ENCODE data around the gene EMILIN1.

The EMILIN1 gene

GRCh38 chr2:27091746-27092695, 13.6 kb downstream of the EMILIN1 start:
- Histone ChIP-seq H3K27ac (ENCODE audit: low read length) (no peak overlapping the region), H3K36me3 (ENCODE audit: insufficient read depth, low read depth, low read length) (no peaks in the 10 kb centered on the region), H3K4me3 (ENCODE audit: low read length) (no peak overlapping the region), H3K4me1 (ENCODE audit: insufficient read depth, low read length) (peaks cover 3% of the 10 kb centered on the region; the same call in 1 of the 2 replicates), H3K9ac (ENCODE audit: low read depth, low read length) (no peak overlapping the region), H3K9me3 (ENCODE audit: insufficient read depth, low read depth, low read length) (no peaks in the 10 kb centered on the region), H3K27me3 (ENCODE audit: insufficient read depth, low read length) (peaks cover 12% of the 10 kb centered on the region)

- H3K27ac ChIP-seq (ENCODE audit: low read length): no peak overlapping the region
- no peaks in the 10 kb centered on the region for H3K9me3 ChIP-seq (ENCODE audit: insufficient read depth, low read depth, low read length)
- H3K36me3 ChIP-seq (ENCODE audit: insufficient read depth, low read depth, low read length): no peaks in the 10 kb centered on the region
- H3K9ac ChIP-seq (ENCODE audit: low read depth, low read length): no peak overlapping the region
- peaks cover 3% of the 10 kb centered on the region; the same call in 1 of the 2 replicates for H3K27me3 ChIP-seq (ENCODE audit: insufficient read depth, low read length)
- no peak overlapping the region for H3K4me3 ChIP-seq (ENCODE audit: low read length)
- H3K4me1 ChIP-seq (ENCODE audit: insufficient read depth, low read length): no peaks in the 10 kb centered on the region
Observed at GRCh38 chr2:27092696-27093429, 14.4 kb downstream of the EMILIN1 start.

GRCh38 chr2:27093430-27094352, 15.3 kb downstream of the EMILIN1 start:
- Histone ChIP-seq H3K4me1 (ENCODE audit: insufficient read depth, low read length) (no peaks in the 10 kb centered on the region), H3K27ac (ENCODE audit: low read length) (no peak overlapping the region), H3K9ac (ENCODE audit: low read depth, low read length) (no peak overlapping the region), H3K9me3 (ENCODE audit: insufficient read depth, low read depth, low read length) (no peaks in the 10 kb centered on the region), H3K27me3 (ENCODE audit: insufficient read depth, low read length) (no peaks in the 10 kb centered on the region), H3K36me3 (ENCODE audit: insufficient read depth, low read depth, low read length) (no peaks in the 10 kb centered on the region), H3K4me3 (ENCODE audit: low read length) (no peak overlapping the region)

GRCh38 chr2:27094353-27094984, 16.1 kb downstream of the EMILIN1 start:
- H3K9me3 ChIP-seq (ENCODE audit: insufficient read depth, low read depth, low read length): no peaks in the 10 kb centered on the region
- no peak overlapping the region for H3K4me3 ChIP-seq (ENCODE audit: low read length)
- H3K4me1 ChIP-seq (ENCODE audit: insufficient read depth, low read length): no peaks in the 10 kb centered on the region
- no peaks in the 10 kb centered on the region for H3K36me3 ChIP-seq (ENCODE audit: insufficient read depth, low read depth, low read length)
- H3K27ac ChIP-seq (ENCODE audit: low read length): no peak overlapping the region
- H3K27me3 ChIP-seq (ENCODE audit: insufficient read depth, low read length): no peaks in the 10 kb centered on the region
- H3K9ac ChIP-seq (ENCODE audit: low read depth, low read length): no peak overlapping the region

GRCh38 chr2:27095427-27095744, 17.0 kb downstream of the EMILIN1 start:
- no peaks in the 10 kb centered on the region for H3K9me3 ChIP-seq (ENCODE audit: insufficient read depth, low read depth, low read length)
- H3K27me3 ChIP-seq (ENCODE audit: insufficient read depth, low read length): no peaks in the 10 kb centered on the region
- H3K9ac ChIP-seq (ENCODE audit: low read depth, low read length): no peak overlapping the region
- no peak overlapping the region for H3K27ac ChIP-seq (ENCODE audit: low read length)
- no peaks in the 10 kb centered on the region for H3K36me3 ChIP-seq (ENCODE audit: insufficient read depth, low read depth, low read length)
- no peaks in the 10 kb centered on the region for H3K4me1 ChIP-seq (ENCODE audit: insufficient read depth, low read length)
- H3K4me3 ChIP-seq (ENCODE audit: low read length): no peak overlapping the region

- Histone ChIP-seq H3K4me1 (ENCODE audit: insufficient read depth, low read length) (no peaks in the 10 kb centered on the region), H3K36me3 (ENCODE audit: insufficient read depth, low read depth, low read length) (no peaks in the 10 kb centered on the region), H3K9me3 (ENCODE audit: insufficient read depth, low read depth, low read length) (no peaks in the 10 kb centered on the region), H3K9ac (ENCODE audit: low read depth, low read length) (peak overlapping the region; percentile 64; the same call in 1 of the 2 replicates), H3K27ac (ENCODE audit: low read length) (no peak overlapping the region), H3K27me3 (ENCODE audit: insufficient read depth, low read length) (no peaks in the 10 kb centered on the region), H3K4me3 (ENCODE audit: low read length) (peak overlapping the region; percentile 57; the same call in 1 of the 2 replicates)
Observed at GRCh38 chr2:27095745-27096651, 17.6 kb downstream of the EMILIN1 start.

GRCh38 chr2:27096748-27097297, 18.4 kb downstream of the EMILIN1 start:
- H3K4me3 ChIP-seq (ENCODE audit: low read length): no peak overlapping the region
- H3K9ac ChIP-seq (ENCODE audit: low read depth, low read length): no peak overlapping the region; the same call in 1 of the 2 replicates
- no peak overlapping the region for H3K27ac ChIP-seq (ENCODE audit: low read length)
- no peaks in the 10 kb centered on the region for H3K9me3 ChIP-seq (ENCODE audit: insufficient read depth, low read depth, low read length)
- no peaks in the 10 kb centered on the region for H3K36me3 ChIP-seq (ENCODE audit: insufficient read depth, low read depth, low read length)
- H3K4me1 ChIP-seq (ENCODE audit: insufficient read depth, low read length): no peaks in the 10 kb centered on the region
- H3K27me3 ChIP-seq (ENCODE audit: insufficient read depth, low read length): no peaks in the 10 kb centered on the region

- no peaks in the 10 kb centered on the region for H3K4me1 ChIP-seq (ENCODE audit: insufficient read depth, low read length)
- H3K27ac ChIP-seq (ENCODE audit: low read length): no peak overlapping the region
- H3K4me3 ChIP-seq (ENCODE audit: low read length): no peak overlapping the region
- H3K36me3 ChIP-seq (ENCODE audit: insufficient read depth, low read depth, low read length): no peaks in the 10 kb centered on the region
- H3K27me3 ChIP-seq (ENCODE audit: insufficient read depth, low read length): no peaks in the 10 kb centered on the region
- H3K9ac ChIP-seq (ENCODE audit: low read depth, low read length): no peak overlapping the region
- H3K9me3 ChIP-seq (ENCODE audit: insufficient read depth, low read depth, low read length): no peaks in the 10 kb centered on the region
Observed at GRCh38 chr2:27097341-27097740, 18.9 kb downstream of the EMILIN1 start.

GRCh38 chr2:27099334-27099955, 21.0 kb downstream of the EMILIN1 start:
- Histone ChIP-seq H3K27ac (ENCODE audit: low read length) (no peak overlapping the region), H3K9me3 (ENCODE audit: insufficient read depth, low read depth, low read length) (no peaks in the 10 kb centered on the region), H3K4me1 (ENCODE audit: insufficient read depth, low read length) (no peaks in the 10 kb centered on the region), H3K9ac (ENCODE audit: low read depth, low read length) (no peak overlapping the region), H3K36me3 (ENCODE audit: insufficient read depth, low read depth, low read length) (no peaks in the 10 kb centered on the region), H3K27me3 (ENCODE audit: insufficient read depth, low read length) (no peaks in the 10 kb centered on the region), H3K4me3 (ENCODE audit: low read length) (no peak overlapping the region)

GRCh38 chr2:27100036-27100435, 21.6 kb downstream of the EMILIN1 start:
- Histone ChIP-seq H3K4me1 (ENCODE audit: insufficient read depth, low read length) (no peaks in the 10 kb centered on the region), H3K27ac (ENCODE audit: low read length) (no peak overlapping the region), H3K27me3 (ENCODE audit: insufficient read depth, low read length) (no peaks in the 10 kb centered on the region), H3K36me3 (ENCODE audit: insufficient read depth, low read depth, low read length) (no peaks in the 10 kb centered on the region), H3K9ac (ENCODE audit: low read depth, low read length) (no peak overlapping the region), H3K4me3 (ENCODE audit: low read length) (no peak overlapping the region), H3K9me3 (ENCODE audit: insufficient read depth, low read depth, low read length) (no peaks in the 10 kb centered on the region)
